Neuronal stem cell (in vitro differentiated cells): ENCODE results near the gene GATA3.

Source experiments
- DNase-seq: peaks from one replicate; pipeline ENCODE4 v3.0.0-alpha.2; 2013; ENCODE audit warnings: low spot score
- H2AFZ ChIP-seq: one replicate; pipeline ENCODE4 v1.6.1; 2013; ENCODE audit warnings: mild to moderate bottlenecking, low read length, inconsistent platforms
- H2AK5ac ChIP-seq: 2 replicates; pipeline ENCODE4 v1.6.1; 2013; ENCODE audit warnings: low read depth, mild to moderate bottlenecking, inconsistent platforms, low read length, moderate library complexity, mixed read lengths
- H2BK120ac ChIP-seq: 2 replicates; pipeline ENCODE4 v1.6.1; 2013; ENCODE audit warnings: low read depth, mild to moderate bottlenecking, inconsistent platforms, low read length, moderate library complexity, mixed read lengths
- H2BK12ac ChIP-seq: one replicate; pipeline ENCODE4 v1.6.1; 2013; ENCODE audit warnings: low read length, inconsistent platforms
- H2BK15ac ChIP-seq: 2 replicates; pipeline ENCODE4 v1.6.1; 2013; ENCODE audit warnings: mild to moderate bottlenecking, low read length, inconsistent platforms, mixed read lengths
- H2BK5ac ChIP-seq: one replicate; pipeline ENCODE4 v1.6.1; 2013; ENCODE audit warnings: inconsistent platforms, mild to moderate bottlenecking, low read length, moderate library complexity
- H3K14ac ChIP-seq: one replicate; pipeline ENCODE4 v1.6.1; 2013; ENCODE audit warnings: low read length, inconsistent platforms
- H3K18ac ChIP-seq: 2 replicates; pipeline ENCODE4 v1.6.1; 2013; ENCODE audit warnings: low read length, inconsistent platforms
- H3K23ac ChIP-seq: 2 replicates; pipeline ENCODE4 v1.6.1; 2013; ENCODE audit warnings: low read depth, mild to moderate bottlenecking, mixed read lengths, low read length, inconsistent platforms; ENCODE audit not compliant: poor library complexity
- H3K27ac ChIP-seq: replicated peaks from 3 replicates; pipeline ENCODE4 v1.5.1; 2013; ENCODE audit warnings: low read length, inconsistent platforms
- H3K27me3 ChIP-seq, 3 experiments: 2 replicates each; pipeline ENCODE4 v1.6.1; 2013; ENCODE audit warnings: low read length in 3 of 3, mild to moderate bottlenecking in 2 of 3, inconsistent platforms in 1 of 3, low read depth in 1 of 3, mixed read lengths in 1 of 3, moderate library complexity in 1 of 3; ENCODE audit not compliant: control insufficient read depth in 3 of 3, insufficient read depth in 3 of 3
- H3K36me3 ChIP-seq, 2 donors: replicated peaks in 1 of 2; 2 replicates each; pipeline ENCODE4 v1.6.1; 2013; ENCODE audit warnings: low read length in 2 of 2; ENCODE audit not compliant: control insufficient read depth in 2 of 2, insufficient read depth in 2 of 2
- H3K4ac ChIP-seq: 2 replicates; pipeline ENCODE4 v1.6.1; 2013; ENCODE audit warnings: inconsistent platforms, mild to moderate bottlenecking, low read length, moderate library complexity
- H3K4me1 ChIP-seq, 2 donors: 1 replicate in 1 of 2; 2 replicates in 1 of 2; pipeline ENCODE4 v1.6.1; 2013; ENCODE audit warnings: low read length in 2 of 2, low read depth in 1 of 2; ENCODE audit not compliant: control insufficient read depth in 2 of 2, insufficient read depth in 1 of 2
- H3K4me2 ChIP-seq: one replicate; pipeline ENCODE4 v1.6.1; 2013; ENCODE audit warnings: mild to moderate bottlenecking, low read length, inconsistent platforms; ENCODE audit not compliant: insufficient read depth, poor library complexity, severe bottlenecking
- H3K4me3 ChIP-seq, 2 donors: 2 replicates each; pipeline ENCODE4 v1.5.1; 2013; ENCODE audit warnings: low read length in 2 of 2, mild to moderate bottlenecking in 2 of 2, inconsistent platforms in 1 of 2, moderate library complexity in 1 of 2
- H3K79me1 ChIP-seq: one replicate; pipeline ENCODE4 v1.6.1; 2013; ENCODE audit warnings: low read depth, mild to moderate bottlenecking, inconsistent platforms, low read length, moderate library complexity
- H3K9ac ChIP-seq: one replicate; pipeline ENCODE4 v1.6.1; 2013; ENCODE audit warnings: mild to moderate bottlenecking, low read depth, low read length, inconsistent platforms; ENCODE audit not compliant: poor library complexity
- H3K9me3 ChIP-seq, 2 donors: replicated peaks in 1 of 2; 2 replicates each; pipeline versions ENCODE3 to v1.6.1; 2013; ENCODE audit warnings: low read length in 2 of 2, mild to moderate bottlenecking in 2 of 2, inconsistent platforms in 1 of 2, low read depth in 1 of 2, mixed read lengths in 1 of 2, moderate library complexity in 1 of 2; ENCODE audit not compliant: control insufficient read depth in 2 of 2, insufficient read depth in 1 of 2
- H4K8ac ChIP-seq: one replicate; pipeline ENCODE4 v1.6.1; 2013; ENCODE audit warnings: low read depth, mild to moderate bottlenecking, inconsistent platforms, low read length, moderate library complexity
- H4K91ac ChIP-seq: one replicate; pipeline ENCODE4 v1.6.1; 2013; ENCODE audit warnings: low read length, low read depth, mild to moderate bottlenecking, inconsistent platforms; ENCODE audit not compliant: poor library complexity
- WGBS, 2 donors: extraction: QIAGEN DNeasy Blood & Tissue Kit; methylation state at CpG; one replicate each; pipeline ENCODE4 v1.1.7; 2013; ENCODE audit warnings: missing lambda C conversion rate in 2 of 2, mixed read lengths in 1 of 2; ENCODE audit not compliant: insufficient read length in 2 of 2, insufficient replicate concordance in 1 of 2; ENCODE audit errors: extremely low coverage in 2 of 2; 5-methylcytosine and 5-hydroxymethylcytosine counted together

Gene GATA3

GRCh38 chr10:8033812-8034465 is 20.5 kb upstream of the GATA3 start:
- H3K27ac ChIP-seq = no peak overlapping the region
- peak overlapping the region; percentile 68 for H3K23ac ChIP-seq
- no peak overlapping the region for H3K14ac ChIP-seq
- H2BK12ac ChIP-seq = no peak overlapping the region
- H2AFZ ChIP-seq = peak overlapping the region; percentile 58
- H3K4ac ChIP-seq = no peak overlapping the region
- no peak overlapping the region for H4K91ac ChIP-seq
- H4K8ac ChIP-seq = no peak overlapping the region
- H3K9ac ChIP-seq = no peak overlapping the region
- peak overlapping the region; percentile 1 for H2BK15ac ChIP-seq
- H3K18ac ChIP-seq = peak overlapping the region; percentile 33
- peak overlapping the region; percentile 14 for H2AK5ac ChIP-seq
- H3K36me3 ChIP-seq = no peaks in the 10 kb centered on the region
- no peak overlapping the region for H2BK120ac ChIP-seq
- no CpG with 5 or more reads among the region's 45 CpGs for WGBS, 2 donors
- H3K9me3 ChIP-seq = no peaks in the 10 kb centered on the region
- H3K4me3 ChIP-seq = no peak overlapping the region
- H3K27me3 ChIP-seq = peaks cover 38 to 85% (median 67%) of the 10 kb centered on the region in 3 experiments
- DNase-seq = peak; percentile 23
- H3K79me1 ChIP-seq = no peaks in the 10 kb centered on the region
- peak overlapping the region; percentile 16 for H2BK5ac ChIP-seq
- peaks cover 5 to 10% of the 10 kb centered on the region in 2 donors for H3K4me1 ChIP-seq
- H3K4me2 ChIP-seq = no peak overlapping the region

GRCh38 chr10:8034466-8035005 is 20.0 kb upstream of the GATA3 start:
- Histone ChIP-seq H2BK15ac (no peak overlapping the region), H2BK12ac (no peak overlapping the region), H2AK5ac (no peak overlapping the region), H3K4ac (no peak overlapping the region), H3K9ac (no peak overlapping the region), H2BK120ac (no peak overlapping the region), H3K23ac (no peak overlapping the region), H2BK5ac (no peak overlapping the region), H2AFZ (peak overlapping the region; percentile 58), H3K14ac (no peak overlapping the region), H4K8ac (no peak overlapping the region), H3K18ac (no peak overlapping the region), H3K36me3 (no peaks in the 10 kb centered on the region), H3K27me3 (peaks cover 38 to 91% (median 73%) of the 10 kb centered on the region in 3 experiments), H4K91ac (no peak overlapping the region), H3K27ac (no peak overlapping the region), H3K4me1 (peaks cover 5 to 10% of the 10 kb centered on the region in 2 donors), H3K9me3 (no peaks in the 10 kb centered on the region), H3K79me1 (no peaks in the 10 kb centered on the region), H3K4me3 (no peak overlapping the region), H3K4me2 (peak overlapping the region; percentile 48)
- no CpG with 5 or more reads among the region's 37 CpGs for WGBS, 2 donors
- peak; percentile 17 for DNase-seq

- peak overlapping the region; percentile 58 for H2AFZ ChIP-seq
- H2AK5ac ChIP-seq = no peak overlapping the region
- peak overlapping the region; percentile 16 for H3K18ac ChIP-seq
- no peak overlapping the region for H2BK5ac ChIP-seq
- peaks cover 5 to 10% of the 10 kb centered on the region in 2 donors for H3K4me1 ChIP-seq
- H3K9me3 ChIP-seq = no peaks in the 10 kb centered on the region
- H3K4ac ChIP-seq = no peak overlapping the region
- H3K9ac ChIP-seq = no peak overlapping the region
- H3K36me3 ChIP-seq = no peaks in the 10 kb centered on the region
- no peak overlapping the region for H4K8ac ChIP-seq
- peak; percentile 39 for DNase-seq
- no peak overlapping the region for H2BK120ac ChIP-seq
- H3K14ac ChIP-seq = no peak overlapping the region
- no peaks in the 10 kb centered on the region for H3K79me1 ChIP-seq
- no peak overlapping the region for H3K23ac ChIP-seq
- H3K27me3 ChIP-seq = peaks cover 38 to 96% (median 78%) of the 10 kb centered on the region in 3 experiments
- peak overlapping the region; percentile 48 for H3K4me2 ChIP-seq
- no peak overlapping the region for H2BK12ac ChIP-seq
- H2BK15ac ChIP-seq = no peak overlapping the region
- no peak overlapping the region for H4K91ac ChIP-seq
- no CpG with 5 or more reads among the region's 32 CpGs for WGBS, 2 donors
- peak overlapping the region in 1 of 2 donors; percentile 31 for H3K4me3 ChIP-seq
- no peak overlapping the region for H3K27ac ChIP-seq
Measured at GRCh38 chr10:8035006-8035640, 19.4 kb upstream of the GATA3 start.
